Measurements from ENCODE around the gene WDR70.

- TF ChIP-seq, protein P1, sequence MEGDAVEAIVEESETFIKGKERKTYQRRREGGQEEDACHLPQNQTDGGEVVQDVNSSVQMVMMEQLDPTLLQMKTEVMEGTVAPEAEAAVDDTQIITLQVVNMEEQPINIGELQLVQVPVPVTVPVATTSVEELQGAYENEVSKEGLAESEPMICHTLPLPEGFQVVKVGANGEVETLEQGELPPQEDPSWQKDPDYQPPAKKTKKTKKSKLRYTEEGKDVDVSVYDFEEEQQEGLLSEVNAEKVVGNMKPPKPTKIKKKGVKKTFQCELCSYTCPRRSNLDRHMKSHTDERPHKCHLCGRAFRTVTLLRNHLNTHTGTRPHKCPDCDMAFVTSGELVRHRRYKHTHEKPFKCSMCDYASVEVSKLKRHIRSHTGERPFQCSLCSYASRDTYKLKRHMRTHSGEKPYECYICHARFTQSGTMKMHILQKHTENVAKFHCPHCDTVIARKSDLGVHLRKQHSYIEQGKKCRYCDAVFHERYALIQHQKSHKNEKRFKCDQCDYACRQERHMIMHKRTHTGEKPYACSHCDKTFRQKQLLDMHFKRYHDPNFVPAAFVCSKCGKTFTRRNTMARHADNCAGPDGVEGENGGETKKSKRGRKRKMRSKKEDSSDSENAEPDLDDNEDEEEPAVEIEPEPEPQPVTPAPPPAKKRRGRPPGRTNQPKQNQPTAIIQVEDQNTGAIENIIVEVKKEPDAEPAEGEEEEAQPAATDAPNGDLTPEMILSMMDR (IDR thresholded peaks at IDR 0.05), result no peak
- TF ChIP-seq POLR2A (IDR thresholded peaks at IDR 0.05) (no peak), EP300 (IDR thresholded peaks at IDR 0.05; ENCODE audit: low read depth) (no peak), POLR2AphosphoS5 (IDR thresholded peaks at IDR 0.05) (no peak)
Measured at GRCh38 chr5:37769108-37769507, 390.0 kb downstream of the WDR70 start.

Measured in transverse colon (tissue), 4 donors.